A673 (cell line): ENCODE data around the gene GPR161. TPM values are rescaled to one million over a fixed set of nuclear protein-coding genes. Genes with fewer than 3 reads are reported as not detected.

Source experiments
- BruUV-seq: library from RNA; stranded (reverse); fragments of 400-500 nt; replicated peaks from 2 replicates; lab custom pipeline; 2021; lab: Mats Ljungman, UMichigan
- CTCF ChIA-PET: fragments of 300-600 bp; sonication (Branson Sonifier 250); formaldehyde crosslinking; loops from one replicate; lab custom pipeline; 2022; ENCODE audit warnings: antibody characterized with exemption; lab: Charles Lee
- POLR2A ChIA-PET: fragments of 300-600 bp; sonication (Branson Sonifier 250); formaldehyde crosslinking; loops from one replicate; lab custom pipeline; 2022; ENCODE audit warnings: antibody characterized with exemption; ENCODE audit not compliant: low non-redundant PET; lab: Charles Lee
- DNase-seq: peaks from one replicate; pipeline ENCODE4 v3.0.0-alpha.2; 2015; ENCODE audit warnings: low spot score
- H3K27ac ChIP-seq: fragments of 200-600 bp; sonication (generic); 2 replicates; pipeline ENCODE4 v1.5.1; 2016; ENCODE audit warnings: mixed run types, low read depth, mild to moderate bottlenecking, mixed read lengths, antibody characterized with exemption, low read length; ENCODE audit not compliant: poor library complexity, severe bottlenecking
- H3K27me3 ChIP-seq: fragments of 200-600 bp; sonication (generic); replicated peaks from 2 replicates; pipeline ENCODE4 v1.6.1; 2017; ENCODE audit warnings: mixed run types, low read depth, mild to moderate bottlenecking, mixed read lengths, antibody characterized with exemption, low read length; ENCODE audit not compliant: insufficient read depth, poor library complexity
- H3K36me3 ChIP-seq: fragments of 200-600 bp; sonication (generic); 2 replicates; pipeline ENCODE4 v1.6.1; 2016; ENCODE audit warnings: mixed run types, mild to moderate bottlenecking, mixed read lengths, antibody characterized with exemption, low read length; ENCODE audit not compliant: insufficient read depth, poor library complexity, severe bottlenecking
- H3K4me1 ChIP-seq: fragments of 200-600 bp; sonication (generic); 2 replicates; pipeline ENCODE4 v1.6.1; 2017; ENCODE audit warnings: mixed run types, mild to moderate bottlenecking, mixed read lengths, antibody characterized with exemption, low read length; ENCODE audit not compliant: insufficient read depth, poor library complexity, severe bottlenecking
- H3K4me3 ChIP-seq: fragments of 200-600 bp; sonication (generic); 2 replicates; pipeline ENCODE4 v1.5.1; 2016; ENCODE audit warnings: low read depth, mixed run types, mild to moderate bottlenecking, mixed read lengths, low read length; ENCODE audit not compliant: poor library complexity, severe bottlenecking
- H3K9me3 ChIP-seq: fragments of 200-600 bp; sonication (generic); 2 replicates; pipeline ENCODE4 v1.6.1; 2016; ENCODE audit warnings: mixed run types, low read depth, mild to moderate bottlenecking, mixed read lengths, antibody characterized with exemption, low read length; ENCODE audit not compliant: poor library complexity, severe bottlenecking
- EZH2 ChIP-seq: fragments of 200-600 bp; sonication (generic); IDR thresholded peaks from 2 replicates; pipeline ENCODE4 v1.6.1; 2017; ENCODE audit warnings: borderline replicate concordance, low read depth, mild to moderate bottlenecking, mixed read lengths, antibody characterized with exemption, low read length; ENCODE audit not compliant: poor library complexity, severe bottlenecking
- intact Hi-C: fragments of 100-400 bp; cut with micrococcal nuclease; formaldehyde crosslinking; loops from one replicate; pipeline ENCODE4 v1.10.0; 2022; ENCODE audit not compliant: unreplicated experiment
- total RNA-seq: library from RNA; stranded (reverse); gene quantifications from 2 replicates; pipeline ENCODE4 v1.2.3, GENCODE V29; 2021
- TF ChIP-seq, protein P1 (sequence below): fragments of 300-800, 200-600 bp; sonication (generic); conservative IDR thresholded peaks from 2 replicates; pipeline ENCODE4 v1.5.1; 2017; ENCODE audit warnings: low read depth, mild to moderate bottlenecking, antibody characterized with exemption, low read length, moderate library complexity, mixed read lengths

The GPR161 gene
- total RNA-seq, 1 experiment from 2014 or later: 17.4 TPM

DNA sequence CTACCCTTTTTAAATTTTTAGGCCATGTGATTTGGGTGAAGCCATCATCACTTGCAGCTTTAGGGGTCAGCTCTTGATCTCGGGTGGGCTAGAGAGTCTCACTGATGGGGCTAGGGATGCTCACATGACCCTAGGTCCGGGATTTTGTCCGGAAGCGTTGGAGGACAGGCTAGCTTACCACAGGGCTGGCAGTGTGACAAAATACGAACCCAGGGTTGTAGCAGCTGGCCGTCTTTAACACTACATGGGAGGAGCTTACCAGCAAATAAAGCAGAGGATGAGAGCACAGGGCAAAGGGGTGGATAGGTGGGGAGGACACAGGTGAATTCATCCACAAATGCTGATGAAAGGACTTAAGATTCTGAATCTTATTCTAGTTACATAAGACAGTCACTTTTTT is 21.9 kb downstream of the GPR161 start:
- no peaks in the 10 kb centered on the region for H3K27me3 ChIP-seq
- TF ChIP-seq, protein P1, sequence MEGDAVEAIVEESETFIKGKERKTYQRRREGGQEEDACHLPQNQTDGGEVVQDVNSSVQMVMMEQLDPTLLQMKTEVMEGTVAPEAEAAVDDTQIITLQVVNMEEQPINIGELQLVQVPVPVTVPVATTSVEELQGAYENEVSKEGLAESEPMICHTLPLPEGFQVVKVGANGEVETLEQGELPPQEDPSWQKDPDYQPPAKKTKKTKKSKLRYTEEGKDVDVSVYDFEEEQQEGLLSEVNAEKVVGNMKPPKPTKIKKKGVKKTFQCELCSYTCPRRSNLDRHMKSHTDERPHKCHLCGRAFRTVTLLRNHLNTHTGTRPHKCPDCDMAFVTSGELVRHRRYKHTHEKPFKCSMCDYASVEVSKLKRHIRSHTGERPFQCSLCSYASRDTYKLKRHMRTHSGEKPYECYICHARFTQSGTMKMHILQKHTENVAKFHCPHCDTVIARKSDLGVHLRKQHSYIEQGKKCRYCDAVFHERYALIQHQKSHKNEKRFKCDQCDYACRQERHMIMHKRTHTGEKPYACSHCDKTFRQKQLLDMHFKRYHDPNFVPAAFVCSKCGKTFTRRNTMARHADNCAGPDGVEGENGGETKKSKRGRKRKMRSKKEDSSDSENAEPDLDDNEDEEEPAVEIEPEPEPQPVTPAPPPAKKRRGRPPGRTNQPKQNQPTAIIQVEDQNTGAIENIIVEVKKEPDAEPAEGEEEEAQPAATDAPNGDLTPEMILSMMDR: no peak
- no peak for TF ChIP-seq EZH2
- no peaks in the 10 kb centered on the region for H3K9me3 ChIP-seq
- no TSS peak for BruUV-seq
- no peak overlapping the region for H3K27ac ChIP-seq
- no peaks in the 10 kb centered on the region for H3K36me3 ChIP-seq
- intact Hi-C loops: no loop called here
- ChIA-PET POLR2A (no interaction called here), CTCF (no interaction called here)
- H3K4me1 ChIP-seq: no peaks in the 10 kb centered on the region
- no peak overlapping the region for H3K4me3 ChIP-seq
- DNase-seq: no peak

DNA sequence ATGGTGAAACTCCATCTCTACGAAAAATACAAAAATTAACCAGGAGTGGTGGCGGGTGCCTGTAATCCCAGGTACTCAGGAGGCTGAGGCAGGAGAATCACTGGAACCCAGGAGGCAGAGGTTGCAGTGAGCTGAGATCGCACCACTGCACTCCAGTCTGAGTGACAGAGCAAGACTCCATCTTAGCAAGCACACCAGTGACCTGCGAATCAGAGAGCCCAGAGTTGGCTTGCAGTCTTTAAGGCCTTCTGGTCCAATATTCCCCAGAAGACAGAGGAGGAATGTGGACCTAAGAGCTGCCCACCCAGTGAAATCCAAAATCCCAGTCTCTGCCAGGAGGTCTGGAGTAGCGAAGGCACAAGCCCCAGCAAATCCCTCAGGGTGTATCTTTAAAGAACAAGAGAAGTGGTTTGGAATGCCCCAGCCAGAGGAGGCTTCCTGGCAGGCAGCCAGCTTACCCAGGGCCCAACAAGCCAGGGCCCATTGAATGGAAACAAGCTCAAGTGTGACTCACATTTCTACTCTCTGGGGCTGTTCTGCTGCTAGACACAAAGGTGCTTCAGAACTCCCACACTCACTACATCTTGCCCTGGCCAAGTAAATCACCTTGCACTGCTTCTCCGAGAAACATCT is 23.9 kb downstream of the GPR161 start:
- no peaks in the 10 kb centered on the region for H3K27me3 ChIP-seq
- ChIA-PET POLR2A (no interaction called here), CTCF (no interaction called here)
- H3K27ac ChIP-seq: no peak overlapping the region
- no peaks in the 10 kb centered on the region for H3K9me3 ChIP-seq
- no peaks in the 10 kb centered on the region for H3K4me1 ChIP-seq
- intact Hi-C loops: no loop called here
- BruUV-seq: no TSS peak
- peak; percentile 83 for DNase-seq
- H3K4me3 ChIP-seq: no peak overlapping the region
- TF ChIP-seq EZH2: no peak
- TF ChIP-seq, protein P1: no peak
- H3K36me3 ChIP-seq: no peaks in the 10 kb centered on the region

- BruUV-seq: no TSS peak
- no peak overlapping the region for H3K4me3 ChIP-seq
- no peak overlapping the region for H3K27ac ChIP-seq
- H3K36me3 ChIP-seq: no peaks in the 10 kb centered on the region
- intact Hi-C loops: no loop called here
- H3K4me1 ChIP-seq: no peaks in the 10 kb centered on the region
- no peaks in the 10 kb centered on the region for H3K9me3 ChIP-seq
- TF ChIP-seq, protein P1: no peak
- no peak for TF ChIP-seq EZH2
- no peak for DNase-seq
- CTCF ChIA-PET: interaction anchor here (0.6 kb wide), 1 partner anchor 25 kb away, joined by 4 read pairs; no protein-coding TSS in a partner anchor
- POLR2A ChIA-PET: interaction anchor here (1.0 kb wide), 1 partner anchor 12 kb away, joined by 6 read pairs; no protein-coding TSS in a partner anchor
- H3K27me3 ChIP-seq: no peaks in the 10 kb centered on the region
These were observed 25.7 kb downstream of the GPR161 start for GRCh38 chr1:168110896-168111545.
